Measurements from ENCODE around the gene RNF34. TPM values are rescaled to one million over a fixed set of nuclear protein-coding genes. Genes with fewer than 3 reads are reported as not detected.

Gene RNF34
- total and polyA plus RNA-seq, 2 of the 8 experiments (the other 6 are each of a cell fraction or from before 2014, with no cell fraction given) = 37.9 to 57.6 TPM

GRCh38 chr12:121428883-121429282, 29.0 kb downstream of the RNF34 start (continued):
- TF ChIP-seq ASH2L (IDR thresholded peaks at IDR 0.05; ENCODE audit: low read length) = no peak
- no peak for TF ChIP-seq JUN (IDR thresholded peaks at IDR 0.05; ENCODE audit: low read depth, low read length)
- TF ChIP-seq EZH2 (IDR thresholded peaks at IDR 0.05; ENCODE audit: low read depth, low read length, severe bottlenecking) = no peak
- TF ChIP-seq RBBP5 (IDR thresholded peaks at IDR 0.05; ENCODE audit: borderline replicate concordance, low read depth, low read length) = no peak
